ENCODE measurements around the gene ATXN7L1.

- TF ChIP-seq EZH2 (IDR thresholded peaks at IDR 0.05; ENCODE audit: borderline replicate concordance, low read depth, low read length, poor library complexity, severe bottlenecking) (no peak), CTCF (conservative IDR thresholded peaks at IDR 0.05; ENCODE audit: low read depth, low read length) (no peak)
Measured at GRCh38 chr7:105610165-105610930, 266.1 kb downstream of the ATXN7L1 start.
